Measurements from ENCODE around the gene KCNN2. TPM values are rescaled to one million over a fixed set of nuclear protein-coding genes. Genes with fewer than 3 reads are reported as not detected.

The KCNN2 gene
- total and polyA plus RNA-seq, 2 donors (not counting 3 experiments of a cell fraction or from before 2014, with no cell fraction given) = 0.32 to 1.9 TPM

DNA sequence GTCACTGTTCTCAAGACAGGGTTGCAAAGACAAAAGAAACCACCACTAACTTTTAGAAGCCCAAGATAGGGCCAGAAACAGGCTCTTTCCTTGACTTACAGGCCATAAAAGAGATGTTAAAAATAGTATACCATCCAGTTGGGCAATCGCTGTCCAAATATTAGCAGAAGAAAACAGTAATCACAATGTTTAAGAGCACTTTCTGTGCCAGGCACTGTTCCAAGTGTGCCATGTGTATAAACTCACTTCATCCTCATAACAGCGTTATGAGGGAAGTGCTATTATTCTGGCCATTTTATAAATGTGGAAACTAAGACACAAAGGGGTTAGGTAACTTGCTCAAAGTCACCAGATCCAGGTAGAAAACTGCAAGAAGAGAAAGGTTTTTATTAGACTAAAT is 111.7 kb downstream of the KCNN2 start:
- dilution Hi-C loops (cut with MboI; ENCODE audit: extremely low pct_ligation_motif_present, low sequenced_read_pairs) (no loop called here), intact Hi-C loops (cut with micrococcal nuclease) (no loop called here)
- H3K27ac ChIP-seq (ENCODE audit: insufficient read depth, low read depth, low read length) = no peak overlapping the region
- CTCF ChIA-PET = no interaction called here
- no TSS peak for BruUV-seq (replicated peaks)
- H3K4me3 ChIP-seq (replicated peaks in 1 of 3; ENCODE audit: insufficient read depth in 1 of 3, low read depth in 1 of 3, low read length in 3 of 3) = no peak overlapping the region
- no peak for DNase-seq (ENCODE audit: low read depth, low spot score)
- no peak overlapping the region for H2AFZ ChIP-seq (ENCODE audit: low read depth, low read length)
- no peak overlapping the region for H3K4me2 ChIP-seq (ENCODE audit: insufficient read depth, low read length)
- no peaks in the 10 kb centered on the region for H3K4me1 ChIP-seq (ENCODE audit: control insufficient read depth, extremely low read depth, insufficient read depth, low read length)
- POLR2A ChIA-PET = no interaction called here
- H3K9me1 ChIP-seq (replicated peaks; ENCODE audit: control insufficient read depth, extremely low read depth, insufficient read depth, low read length) = no peaks in the 10 kb centered on the region
- H3K79me2 ChIP-seq (ENCODE audit: control insufficient read depth, insufficient read depth, low read length) = no peaks in the 10 kb centered on the region
- H3K36me3 ChIP-seq (ENCODE audit: control insufficient read depth in 2 of 2, extremely low read depth in 1 of 2, insufficient read depth in 2 of 2, low read length in 2 of 2) = no peaks in the 10 kb centered on the region
- H4K20me1 ChIP-seq (replicated peaks; ENCODE audit: control insufficient read depth, extremely low read depth, insufficient read depth, low read length) = no peaks in the 10 kb centered on the region
- TF ChIP-seq, protein P1, sequence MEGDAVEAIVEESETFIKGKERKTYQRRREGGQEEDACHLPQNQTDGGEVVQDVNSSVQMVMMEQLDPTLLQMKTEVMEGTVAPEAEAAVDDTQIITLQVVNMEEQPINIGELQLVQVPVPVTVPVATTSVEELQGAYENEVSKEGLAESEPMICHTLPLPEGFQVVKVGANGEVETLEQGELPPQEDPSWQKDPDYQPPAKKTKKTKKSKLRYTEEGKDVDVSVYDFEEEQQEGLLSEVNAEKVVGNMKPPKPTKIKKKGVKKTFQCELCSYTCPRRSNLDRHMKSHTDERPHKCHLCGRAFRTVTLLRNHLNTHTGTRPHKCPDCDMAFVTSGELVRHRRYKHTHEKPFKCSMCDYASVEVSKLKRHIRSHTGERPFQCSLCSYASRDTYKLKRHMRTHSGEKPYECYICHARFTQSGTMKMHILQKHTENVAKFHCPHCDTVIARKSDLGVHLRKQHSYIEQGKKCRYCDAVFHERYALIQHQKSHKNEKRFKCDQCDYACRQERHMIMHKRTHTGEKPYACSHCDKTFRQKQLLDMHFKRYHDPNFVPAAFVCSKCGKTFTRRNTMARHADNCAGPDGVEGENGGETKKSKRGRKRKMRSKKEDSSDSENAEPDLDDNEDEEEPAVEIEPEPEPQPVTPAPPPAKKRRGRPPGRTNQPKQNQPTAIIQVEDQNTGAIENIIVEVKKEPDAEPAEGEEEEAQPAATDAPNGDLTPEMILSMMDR (IDR thresholded peaks at IDR 0.05; ENCODE audit: extremely low read depth in 1 of 2, insufficient read depth in 1 of 2, low read depth in 1 of 2, low read length in 2 of 2) = no peak
- TF ChIP-seq, protein P2, sequence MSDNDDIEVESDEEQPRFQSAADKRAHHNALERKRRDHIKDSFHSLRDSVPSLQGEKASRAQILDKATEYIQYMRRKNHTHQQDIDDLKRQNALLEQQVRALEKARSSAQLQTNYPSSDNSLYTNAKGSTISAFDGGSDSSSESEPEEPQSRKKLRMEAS (IDR thresholded peaks at IDR 0.05; ENCODE audit: insufficient read depth, insufficient read length) = no peak
- TF ChIP-seq MYC (IDR thresholded peaks at IDR 0.05; ENCODE audit: low read depth, low read length) = no peak
- no peak for TF ChIP-seq EZH2 (IDR thresholded peaks at IDR 0.05; ENCODE audit: borderline replicate concordance, low read depth, low read length, severe bottlenecking)
- TF ChIP-seq POLR2AphosphoS5 (IDR thresholded peaks at IDR 0.05; ENCODE audit: insufficient read depth, low read depth, low read length) = no peak
- TF ChIP-seq FOS (IDR thresholded peaks at IDR 0.05; ENCODE audit: borderline replicate concordance, insufficient read depth, low read length) = no peak
- TF ChIP-seq JUN (IDR thresholded peaks at IDR 0.05; ENCODE audit: borderline replicate concordance, insufficient read depth, insufficient read length, low read depth) = no peak
- no peak for TF ChIP-seq POLR2A (IDR thresholded peaks at IDR 0.05; ENCODE audit: low read depth, low read length)
- TF ChIP-seq GATA2 (IDR thresholded peaks at IDR 0.05; ENCODE audit: insufficient read depth, insufficient read length, low read depth, low read length) = no peak
- FAIRE-seq = no peak
- H3K9me3 ChIP-seq (replicated peaks; ENCODE audit: control insufficient read depth, insufficient read depth, low read length) = no peaks in the 10 kb centered on the region
- no peak overlapping the region for H3K9ac ChIP-seq (replicated peaks; ENCODE audit: extremely low read depth, insufficient read depth, low read length)
- no peaks in the 10 kb centered on the region for H3K27me3 ChIP-seq (ENCODE audit: control insufficient read depth in 2 of 2, insufficient read depth in 2 of 2, low read length in 2 of 2)

Data from endothelial cell of umbilical vein (primary cell).